Aorta (tissue), 5 donors: ENCODE data around the gene ZBTB6. TPM values are rescaled to one million over a fixed set of nuclear protein-coding genes. Genes with fewer than 3 reads are reported as not detected.
A peak's percentile ranks its signal among the peaks of the same experiment; 100 is the strongest.
"Not testable (repeated sequence)": the region's sequence is repeated elsewhere in the genome, so short reads cannot be mapped to it uniquely, and the experiment has no call there.

Source experiments
- ATAC-seq: fragments of 200-7000 bp; cut with Tn5 transposase; one replicate; pipeline ENCODE4 v1.9.1; 2022; ENCODE audit warnings: moderate library complexity; ENCODE audit not compliant: low FRiP score
- DNase-seq, 2 donors: peaks; one replicate each; pipeline ENCODE4 v3.0.0-alpha.2; 2020
- H3K27ac ChIP-seq, 2 donors: one replicate each; pipeline ENCODE4 v1.5.1; 2013; ENCODE audit warnings: low read length in 2 of 2, mild to moderate bottlenecking in 2 of 2, moderate library complexity in 2 of 2, control low read depth in 1 of 2, inconsistent platforms in 1 of 2, low read depth in 1 of 2
- H3K27me3 ChIP-seq, 2 donors: one replicate each; pipeline ENCODE4 v1.6.1; 2013; ENCODE audit warnings: control low read depth in 1 of 2, low read length in 1 of 2, mild to moderate bottlenecking in 1 of 2, moderate library complexity in 1 of 2; ENCODE audit not compliant: insufficient read depth in 2 of 2, control insufficient read depth in 1 of 2
- H3K36me3 ChIP-seq, 2 donors: one replicate each; pipeline ENCODE4 v1.6.1; 2013; ENCODE audit warnings: control low read depth in 1 of 2, low read length in 1 of 2, mild to moderate bottlenecking in 1 of 2; ENCODE audit not compliant: insufficient read depth in 2 of 2, control insufficient read depth in 1 of 2
- H3K4me1 ChIP-seq, 2 donors: one replicate each; pipeline ENCODE4 v1.6.1; 2013; ENCODE audit warnings: low read length in 2 of 2, control low read depth in 1 of 2, mild to moderate bottlenecking in 1 of 2, moderate library complexity in 1 of 2; ENCODE audit not compliant: insufficient read depth in 2 of 2, control insufficient read depth in 1 of 2
- H3K4me3 ChIP-seq, 2 donors: one replicate each; pipeline ENCODE4 v1.5.1; 2013; ENCODE audit warnings: low read length in 2 of 2, control low read depth in 1 of 2, mild to moderate bottlenecking in 1 of 2
- H3K9me3 ChIP-seq: one replicate; pipeline ENCODE4 v1.6.1; 2013; ENCODE audit warnings: mild to moderate bottlenecking, low read length; ENCODE audit not compliant: control insufficient read depth
- WGBS, 2 donors: extraction: QIAGEN DNeasy Blood & Tissue Kit; methylation state at CpG; one replicate each; pipeline ENCODE4 v1.1.7; 2013; 5-methylcytosine and 5-hydroxymethylcytosine counted together
- intact Hi-C, 2 donors: fragments of 100-400 bp; cut with DNase I; formaldehyde crosslinking; loops; one replicate each; pipeline versions ENCODE4 v1.14.2 to v1.15.0; 2022
- polyA plus RNA-seq, 2 donors: library from polyadenylated mRNA; stranded (reverse); fragments of 200-250 nt; gene quantifications; one replicate each; pipeline ENCODE4 v1.2.3, GENCODE V29; 2013
- total RNA-seq, 2 donors: library from RNA; stranded (reverse); fragmentation: NEBNext Ultra II Directional; extraction: Animal tissue kit (Norgen Biotek cat#: 25700); gene quantifications; one replicate each; pipeline ENCODE4 v1.2.1, GENCODE V29; 2021
- donor health status: healthy with polysubstance abuse.
- donor health status: Bipolar disorder and iron deficiency.
- donor health status: DM: no; HTN: no; CAD: no.
- donor health status: DM: no; HTN: no; CAD: no.
- donor health status: DM: yes; HTN: yes; CAD: no.

Gene ZBTB6
- total and polyA plus RNA-seq, 4 donors: 4.1 to 9.0 (median 6.6) TPM

DNA sequence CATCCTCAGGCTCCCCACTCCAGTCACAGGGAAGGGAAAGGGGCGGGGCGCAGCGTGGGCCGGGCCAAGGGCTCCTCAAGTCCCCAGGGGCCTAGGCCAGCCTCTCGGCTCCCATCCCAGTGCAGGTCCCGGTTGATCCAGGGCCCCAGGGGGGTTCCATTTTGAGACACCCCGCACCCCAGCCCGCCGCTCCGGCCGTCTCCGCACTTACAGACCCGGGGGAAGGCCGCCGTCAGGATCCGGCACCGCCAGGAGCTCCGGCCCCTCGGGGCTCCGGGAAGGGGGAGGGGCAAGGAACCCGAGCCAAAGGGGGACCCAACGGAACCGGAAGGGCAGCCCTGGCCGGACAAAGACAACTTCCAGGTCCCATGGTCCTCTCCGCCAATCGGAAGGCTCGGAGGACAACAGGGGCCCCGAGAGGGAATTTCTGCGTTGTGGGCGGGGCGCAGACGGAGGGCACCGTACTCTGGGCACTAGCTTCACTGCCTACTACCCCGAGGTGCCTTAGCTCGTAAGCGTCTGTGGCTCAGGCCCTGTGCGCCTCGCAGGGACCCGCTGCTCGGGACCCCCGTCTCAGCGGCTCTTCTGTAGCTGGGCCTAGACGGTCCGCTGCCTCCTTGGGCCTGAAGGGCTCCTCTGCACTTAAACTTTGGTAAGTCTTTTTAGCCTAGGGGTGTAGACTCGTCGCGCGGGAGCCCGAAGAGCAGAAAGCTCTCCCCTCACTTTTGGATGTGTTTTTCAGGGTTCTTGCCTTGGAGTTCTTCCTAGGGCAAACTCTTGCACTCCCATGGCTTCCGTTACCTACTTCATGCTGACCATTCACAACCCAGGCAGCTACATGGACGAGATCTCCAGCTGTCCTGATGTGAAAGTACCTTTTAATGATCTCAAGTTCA is 18.4 kb upstream of the ZBTB6 start, which contains the start of gene ZBTB26:
Gene ZBTB26, minus strand, starts transcription at position 287 of the 896 bp plus-strand sequence. CDS start 11,578 bp downstream, outside the sequence.
- intact Hi-C loops: no loop called here
- H3K36me3 ChIP-seq: no peaks in the 10 kb centered on the region
- ATAC-seq (peak; percentile 99), DNase-seq (peak; percentile 97 to 98)
- H3K4me3 ChIP-seq: peak within 1 kb of the TSS; percentile 89 to 96
- H3K27ac ChIP-seq: peak within 1 kb of the TSS; percentile 22 to 87
- H3K9me3 ChIP-seq: no peaks in the 10 kb centered on the region
- H3K27me3 ChIP-seq: no peaks in the 10 kb centered on the region
- 0 to 1% methylated on average over 50 to 51 of the region's 51 CpGs for WGBS, 2 donors
- H3K4me1 ChIP-seq: no peaks in the 10 kb centered on the region

DNA sequence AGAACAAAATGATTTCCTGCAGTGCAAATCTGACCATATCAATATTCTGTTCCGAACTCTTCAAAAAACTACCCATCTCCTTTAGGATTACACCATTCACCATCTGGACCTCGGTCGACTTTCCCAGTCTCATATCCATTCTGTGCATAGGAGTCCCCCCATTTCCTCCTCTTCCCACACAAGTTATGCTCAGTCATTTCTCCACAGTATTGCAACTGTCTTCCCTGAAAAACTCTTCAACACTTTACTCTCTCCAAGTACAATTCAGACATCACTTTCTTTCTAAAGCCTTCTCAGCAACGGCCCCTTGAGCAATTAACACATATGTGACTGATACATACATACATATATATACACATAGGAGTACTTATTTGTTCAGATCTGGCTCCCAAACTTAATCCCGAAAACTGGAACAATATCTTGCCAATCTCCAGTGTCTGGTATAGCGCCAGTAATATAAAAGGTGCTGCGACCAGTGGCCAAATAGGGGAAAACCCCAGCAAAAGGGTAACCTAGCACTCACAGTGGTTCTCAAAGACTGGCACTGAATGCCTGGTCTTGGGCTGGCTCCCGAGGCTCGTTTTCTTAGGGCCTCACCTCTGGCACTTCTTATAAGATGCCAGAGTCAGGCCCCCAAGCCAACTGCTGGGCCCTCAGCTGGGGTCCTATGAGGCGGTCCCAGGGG is 17.6 kb upstream of the ZBTB6 start:
- intact Hi-C loops: no loop called here
- Histone ChIP-seq H3K4me1 (no peaks in the 10 kb centered on the region), H3K36me3 (no peaks in the 10 kb centered on the region), H3K27ac (peak overlapping the region in 1 of 2 donors; percentile 39), H3K9me3 (no peaks in the 10 kb centered on the region), H3K4me3 (peak overlapping the region; percentile 89 to 92), H3K27me3 (no peaks in the 10 kb centered on the region)
- DNase-seq (no peak), ATAC-seq (no peak)
- WGBS, 2 donors: 19% methylated on average over 10 of the region's 10 CpGs

DNA sequence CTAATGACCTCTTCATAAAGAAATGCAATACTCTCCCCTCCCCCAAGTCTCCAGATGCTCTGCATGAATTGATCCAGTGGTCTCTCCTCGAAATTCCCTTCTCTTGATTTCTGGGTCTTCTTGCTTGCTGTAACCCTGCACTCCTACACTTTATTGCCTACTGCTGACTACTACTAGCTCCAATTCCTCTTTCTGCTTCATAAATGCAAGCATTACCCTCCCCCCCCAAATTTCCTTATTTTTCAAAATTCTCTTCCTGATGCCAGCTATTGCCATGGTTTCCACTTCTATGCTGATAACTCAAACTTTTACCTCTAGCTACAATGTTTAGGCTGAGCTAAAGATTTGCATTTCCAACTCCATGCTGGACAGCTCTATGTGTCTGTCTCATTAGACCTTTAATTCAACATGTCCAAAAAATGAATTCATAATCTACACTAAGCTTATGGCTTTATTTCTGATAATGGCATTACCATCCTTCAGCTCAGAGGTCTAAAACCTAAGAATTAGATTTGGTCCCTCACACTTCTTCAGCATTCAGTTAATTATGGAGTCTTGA is 16.8 kb upstream of the ZBTB6 start:
- no peaks in the 10 kb centered on the region for H3K4me1 ChIP-seq
- H3K4me3 ChIP-seq: no peak overlapping the region
- intact Hi-C loops: no loop called here
- 86 to 88% methylated on average over 1 of the region's 1 CpG for WGBS, 2 donors
- DNase-seq (no peak), ATAC-seq (no peak)
- H3K27me3 ChIP-seq: no peaks in the 10 kb centered on the region
- no peak overlapping the region for H3K27ac ChIP-seq
- H3K36me3 ChIP-seq: no peaks in the 10 kb centered on the region
- H3K9me3 ChIP-seq: no peaks in the 10 kb centered on the region

DNA sequence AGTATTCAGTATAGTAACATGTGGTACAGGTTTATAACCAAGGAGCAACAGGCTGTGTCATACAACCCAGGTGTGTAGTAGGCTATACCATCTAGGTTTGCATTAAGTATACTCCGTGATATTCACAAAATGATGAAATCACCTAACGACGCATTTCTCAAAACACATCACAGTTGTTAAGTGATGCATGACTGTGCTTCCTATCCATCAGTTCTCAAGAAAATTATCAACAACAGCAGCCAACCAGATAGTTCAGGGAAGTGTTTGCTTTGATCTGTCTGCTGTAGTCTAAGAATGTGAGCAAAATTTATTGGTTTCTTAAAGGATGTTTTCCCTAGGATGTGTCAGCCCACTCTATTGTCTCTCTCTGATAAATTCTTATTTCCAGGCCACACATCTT is 10.8 kb upstream of the ZBTB6 start:
- Histone ChIP-seq H3K4me1 (no peaks in the 10 kb centered on the region), H3K27me3 (no peaks in the 10 kb centered on the region), H3K36me3 (no peaks in the 10 kb centered on the region), H3K27ac (no peak overlapping the region), H3K9me3 (no peaks in the 10 kb centered on the region), H3K4me3 (no peak overlapping the region)
- DNase-seq: no peak
- WGBS, 2 donors: 67 to 79% methylated on average over 3 of the region's 3 CpGs
- no peak for ATAC-seq
- intact Hi-C loops: no loop called here

DNA sequence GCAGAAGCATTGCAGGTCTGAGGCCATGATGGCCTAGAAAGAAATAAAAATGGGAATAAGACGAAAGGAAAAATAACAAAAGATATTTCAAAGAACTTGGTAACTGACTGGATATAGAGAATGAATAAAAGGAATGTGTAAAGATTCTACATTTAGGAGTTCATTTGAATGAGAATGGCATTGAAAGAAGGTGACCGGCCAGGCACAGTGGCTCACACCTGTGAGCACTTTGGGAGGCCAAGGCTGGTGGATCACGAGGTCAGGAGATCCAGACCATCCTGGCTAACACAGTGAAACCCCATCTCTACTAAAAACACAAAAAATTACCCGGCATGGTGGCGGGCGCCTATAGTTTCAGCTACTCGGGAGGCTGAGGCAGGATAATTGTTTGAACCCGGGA is 9.6 kb upstream of the ZBTB6 start:
- WGBS, 2 donors: 86 to 93% methylated on average over 8 of the region's 8 CpGs
- DNase-seq (no peak), ATAC-seq (no peak)
- H3K36me3 ChIP-seq: peaks cover 0 to 4% of the 10 kb centered on the region in 2 donors
- no peaks in the 10 kb centered on the region for H3K9me3 ChIP-seq
- no peak overlapping the region for H3K4me3 ChIP-seq
- no peaks in the 10 kb centered on the region for H3K4me1 ChIP-seq
- no peak overlapping the region for H3K27ac ChIP-seq
- intact Hi-C loops: no loop called here
- no peaks in the 10 kb centered on the region for H3K27me3 ChIP-seq

DNA sequence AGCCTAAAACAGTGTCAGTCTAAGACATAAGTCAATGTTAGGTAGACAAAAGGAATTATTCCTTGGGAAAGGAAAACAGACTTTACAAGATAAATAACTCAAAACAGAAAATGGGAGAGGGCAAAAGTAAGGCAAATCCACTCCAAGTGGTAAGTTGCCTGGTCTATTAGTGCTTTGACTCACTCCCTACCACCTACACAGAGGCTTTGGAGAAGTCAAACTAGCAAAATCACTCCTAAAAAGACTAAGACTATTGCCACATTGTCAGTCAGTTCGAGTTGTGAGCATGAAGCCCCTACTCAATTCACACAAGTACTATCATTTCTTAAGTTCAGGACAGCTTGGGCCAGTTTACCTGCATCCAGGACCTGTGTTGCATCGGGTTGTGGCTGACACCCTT is 5.2 kb upstream of the ZBTB6 start:
- 87 to 94% methylated on average over 2 of the region's 2 CpGs for WGBS, 2 donors
- H3K36me3 ChIP-seq: peaks cover 0 to 4% of the 10 kb centered on the region in 2 donors
- intact Hi-C loops: loop anchor here in 1 of 2 donors (10.0 kb wide), 1 partner anchor 56 kb away; no protein-coding TSS in a partner anchor
- no peaks in the 10 kb centered on the region for H3K9me3 ChIP-seq
- H3K4me3 ChIP-seq: no peak overlapping the region
- H3K27me3 ChIP-seq: no peaks in the 10 kb centered on the region
- H3K4me1 ChIP-seq: peaks cover 0 to 1% of the 10 kb centered on the region in 2 donors
- DNase-seq (no peak), ATAC-seq (no peak)
- H3K27ac ChIP-seq: no peak overlapping the region

DNA sequence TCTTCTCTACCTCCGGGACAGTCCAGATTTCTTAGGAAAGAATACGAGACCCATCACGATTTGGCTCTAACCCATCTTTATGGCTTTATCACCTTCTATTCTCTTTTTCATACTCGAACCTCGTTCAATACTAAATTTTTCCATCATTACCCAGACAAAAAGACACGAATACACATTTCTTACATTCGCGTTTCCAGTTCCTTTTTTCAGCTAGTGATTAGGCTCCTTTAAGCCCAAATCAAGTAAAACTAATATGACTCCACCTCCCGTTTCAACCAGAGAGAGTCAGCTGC is 506 bp downstream of the ZBTB6 start:
- H3K4me3 ChIP-seq: peak overlapping the region; percentile 75 to 78
- peak overlapping the region; percentile 59 to 65 for H3K27ac ChIP-seq
- H3K9me3 ChIP-seq: no peaks in the 10 kb centered on the region
- DNase-seq (no peak), ATAC-seq (no peak)
- WGBS, 2 donors: 3 to 4% methylated on average over 9 of the region's 9 CpGs
- peaks cover 0 to 1% of the 10 kb centered on the region in 2 donors for H3K4me1 ChIP-seq
- intact Hi-C loops: loop anchor here in 1 of 2 donors (10.0 kb wide), 1 partner anchor 62 kb away; no protein-coding TSS in a partner anchor
- H3K27me3 ChIP-seq: no peaks in the 10 kb centered on the region
- peaks cover 0 to 1% of the 10 kb centered on the region in 2 donors for H3K36me3 ChIP-seq

DNA sequence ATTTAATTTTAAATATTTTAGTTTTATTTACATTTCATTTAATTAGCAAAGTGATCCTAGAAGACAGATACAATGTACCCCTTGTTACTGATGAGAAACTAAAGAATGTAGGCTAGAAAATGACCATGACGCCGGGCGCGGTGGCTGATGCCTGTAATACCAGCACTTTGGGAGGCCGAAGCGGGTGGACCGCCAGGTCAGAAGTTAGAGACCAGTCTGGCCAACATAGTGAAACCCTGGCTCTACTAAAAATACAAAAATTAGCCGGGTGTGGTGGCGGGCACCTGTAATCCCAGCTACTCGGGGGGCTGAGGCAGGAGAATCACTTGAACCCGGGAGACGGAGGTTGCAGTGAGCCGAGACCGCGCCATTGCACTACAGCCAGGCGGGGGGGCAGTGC is 7.0 kb downstream of the ZBTB6 start:
- H3K9me3 ChIP-seq, H3K4me1 ChIP-seq, H3K4me3 ChIP-seq, H3K27me3 ChIP-seq, H3K27ac ChIP-seq, ATAC-seq, H3K36me3 ChIP-seq, DNase-seq: not testable (repeated sequence)
- intact Hi-C loops: loop anchor here (5.0 kb wide), 2 partner anchors 36 to 86 kb away; partner anchors contain the start of gene RABGAP1 (in 1 of the 2)
- WGBS, 2 donors: 93 to 95% methylated on average over 16 of the region's 16 CpGs
